DOHH2 (cell line): ENCODE data around the gene PARP4.

ENCODE experiments used
- CTCF ChIP-seq: fragments of 200-600 bp; sonication (generic); IDR thresholded peaks from one replicate; pipeline ENCODE4 v1.5.1; 2014; ENCODE audit warnings: antibody characterized with exemption, mild to moderate bottlenecking, low read depth, low read length; ENCODE audit not compliant: poor library complexity, severe bottlenecking
- EZH2phosphoT487 ChIP-seq: fragments of 200-600 bp; sonication (generic); IDR thresholded peaks from 2 replicates; pipeline ENCODE4 v1.6.1; 2017; ENCODE audit warnings: borderline replicate concordance, mild to moderate bottlenecking, antibody characterized with exemption, low read length, moderate library complexity, mixed read lengths

DNA sequence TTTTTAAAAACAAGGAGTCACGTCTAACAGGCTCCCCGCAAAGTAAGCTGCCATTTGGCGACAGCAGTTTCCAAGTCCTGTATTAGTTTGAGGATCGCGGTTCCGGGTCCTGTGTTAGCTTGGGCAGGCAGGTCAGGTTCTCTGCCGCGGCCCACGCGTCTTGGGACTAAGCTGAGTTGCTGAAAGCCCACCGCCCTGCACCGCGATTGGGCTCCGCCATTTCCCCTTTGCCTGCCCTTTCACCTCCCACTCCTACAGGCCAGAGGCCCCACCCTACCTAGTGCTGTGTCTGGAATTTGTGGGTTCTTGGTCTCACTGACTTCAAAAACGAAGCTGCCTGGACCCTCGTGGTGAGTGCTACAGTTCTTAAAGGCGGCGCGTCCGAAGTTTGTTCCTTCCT lies 6.8 kb downstream of the PARP4 start:
- TF ChIP-seq CTCF (no peak), EZH2phosphoT487 (no peak)
